Stomach (tissue), 9 donors: ENCODE measurements around the gene ITGA3. TPM values are rescaled to one million over a fixed set of nuclear protein-coding genes. Genes with fewer than 3 reads are reported as not detected.

ENCODE experiments used
- DNase-seq, 2 donors: peaks; one replicate each; pipeline versions ENCODE4 v3.0.0 to v3.0.0-alpha.2; 2013 to 2019
- H3K27ac ChIP-seq, 5 donors: fragments of 200-600 bp in 4 of 5; sonication (generic) in 4 of 5; one replicate each; pipeline ENCODE4 v1.5.1; 2013 to 2019; ENCODE audit warnings: mild to moderate bottlenecking in 1 of 5, moderate library complexity in 1 of 5
- H3K27me3 ChIP-seq, 3 donors: fragments of 200-600 bp; sonication (generic); one replicate each; pipeline ENCODE4 v1.5.1; 2017 to 2019; ENCODE audit warnings: mixed run types in 1 of 3
- H3K36me3 ChIP-seq, 4 donors: fragments of 200-600 bp; sonication (generic); 1 replicate in 3 of 4; 2 replicates in 1 of 4; pipeline ENCODE4 v1.5.1; 2016 to 2019
- H3K4me1 ChIP-seq, 4 donors: fragments of 200-600 bp; sonication (generic); one replicate each; pipeline ENCODE4 v1.5.1; 2016 to 2019
- H3K4me3 ChIP-seq, 4 donors: fragments of 200-600 bp; sonication (generic) in 3 of 4; one replicate each; pipeline ENCODE4 v1.5.1; 2016 to 2019; ENCODE audit warnings: mild to moderate bottlenecking in 1 of 4
- H3K9me3 ChIP-seq, 4 donors: fragments of 200-600 bp; sonication (generic); one replicate each; pipeline ENCODE4 v1.5.1; 2016 to 2019
- CTCF ChIP-seq, 7 experiments: fragments of 450-650 bp in 4 of 7; fragments of 200-600 bp in 3 of 7; sonication (generic) in 3 of 7; IDR thresholded peaks; one replicate each; pipeline ENCODE4 v1.5.1; 2016 to 2019; ENCODE audit warnings: antibody characterized with exemption in 7 of 7, control low read depth in 2 of 7, mild to moderate bottlenecking in 1 of 7
- EP300 ChIP-seq: sonication (generic); formaldehyde crosslinking; IDR thresholded peaks from one replicate; pipeline ENCODE4 v1.6.1; 2017; ENCODE audit warnings: antibody characterized with exemption
- POLR2A ChIP-seq, 4 donors: fragments of 450-650 bp; IDR thresholded peaks; one replicate each; pipeline ENCODE4 v1.6.1; 2016; ENCODE audit warnings: antibody characterized with exemption in 4 of 4, control low read depth in 2 of 4, mild to moderate bottlenecking in 1 of 4, moderate library complexity in 1 of 4
- POLR2AphosphoS5 ChIP-seq, 3 donors: sonication (generic); formaldehyde crosslinking; IDR thresholded peaks; one replicate each; pipeline ENCODE4 v1.6.1; 2016; ENCODE audit warnings: antibody characterized with exemption in 3 of 3
- WGBS, 5 donors: extraction: QIAGEN DNeasy Blood & Tissue Kit in 3 of 5; methylation state at CpG; one replicate each; pipeline versions ENCODE4 v1.1.5 to v1.1.7; 2013 to 2018; 5-methylcytosine and 5-hydroxymethylcytosine counted together
- intact Hi-C: fragments of 100-400 bp; cut with DNase I; formaldehyde crosslinking; loops from one replicate; pipeline ENCODE4 v1.15.1; 2023; ENCODE audit warnings: low total_unique reads
- polyA plus RNA-seq, 3 donors: library from polyadenylated mRNA; stranded (reverse); fragments of 200-250 nt; gene quantifications; one replicate each; pipeline ENCODE4 v1.2.3, GENCODE V29; 2013
- total RNA-seq, 5 donors: library from RNA; depleted of rRNA; stranded (reverse); fragments of >200 nt; gene quantifications; one replicate each; pipeline versions ENCODE4 v1.1.0 to v1.2.3, GENCODE V29; 2014 to 2016
- donor health status: healthy with polysubstance abuse.
- donor health status: Bipolar disorder and iron deficiency.
- donor health status: healthy.

The ITGA3 gene
- total and polyA plus RNA-seq, 8 donors, result 6.9 to 698 (median 73.9) TPM

- Histone ChIP-seq H3K36me3 (peaks cover 24 to 85% (median 68%) of the 10 kb centered on the region in 4 donors), H3K4me1 (peaks cover 31 to 71% (median 47%) of the 10 kb centered on the region in 4 donors)
- 52 to 73% (median 54%) methylated on average over 11 to 15 of the region's 15 CpGs for WGBS, 5 donors
Observed at GRCh38 chr17:50102164-50102991, 46.5 kb downstream of the ITGA3 start.

GRCh38 chr17:50103252-50103651 is 47.3 kb downstream of the ITGA3 start:
- no peaks in the 10 kb centered on the region for H3K27me3 ChIP-seq
- no peak for TF ChIP-seq POLR2A (IDR thresholded peaks at IDR 0.05)
- no peaks in the 10 kb centered on the region for H3K9me3 ChIP-seq
- peaks cover 23 to 85% (median 68%) of the 10 kb centered on the region in 4 donors for H3K36me3 ChIP-seq
- H3K4me1 ChIP-seq, result peaks cover 31 to 62% (median 46%) of the 10 kb centered on the region in 4 donors
- intact Hi-C loops, result no loop called here
- no peak for DNase-seq
- 73 to 100% (median 78%) methylated on average over 1 to 2 of the region's 2 CpGs for WGBS, 5 donors
- no peak overlapping the region for H3K4me3 ChIP-seq
- H3K27ac ChIP-seq, result peak overlapping the region in 3 of 5 donors; percentile 79 to 85 (median 82)

More at GRCh38 chr17:50102164-50102991, 46.5 kb downstream of the ITGA3 start:
- Histone ChIP-seq H3K27ac (peak overlapping the region; percentile 71 to 85 (median 80)), H3K4me3 (peak overlapping the region in 3 of 4 donors; percentile 2 to 14 (median 10)), H3K9me3 (no peaks in the 10 kb centered on the region), H3K27me3 (no peaks in the 10 kb centered on the region)
- TF ChIP-seq CTCF (IDR thresholded peaks at IDR 0.05) (no peak), POLR2A (IDR thresholded peaks at IDR 0.05) (no peak), POLR2AphosphoS5 (IDR thresholded peaks at IDR 0.05) (peak in 2 of 3 donors; percentile 41 to 61)
- intact Hi-C loops, result no loop called here
- peak; percentile 90 to 95 for DNase-seq

GRCh38 chr17:50103941-50104340 is 48.0 kb downstream of the ITGA3 start:
- Histone ChIP-seq H3K4me1 (peaks cover 31 to 55% (median 43%) of the 10 kb centered on the region in 4 donors), H3K27ac (peak overlapping the region in 1 of 5 donors; percentile 85), H3K4me3 (no peak overlapping the region), H3K36me3 (peaks cover 28 to 85% (median 68%) of the 10 kb centered on the region in 4 donors), H3K27me3 (no peaks in the 10 kb centered on the region), H3K9me3 (no peaks in the 10 kb centered on the region)
- intact Hi-C loops, result no loop called here
- WGBS, 5 donors, result 88 to 94% (median 90%) methylated on average over 5 of the region's 5 CpGs
- TF ChIP-seq POLR2AphosphoS5 (IDR thresholded peaks at IDR 0.05), result no peak
- no peak for DNase-seq

- H3K27me3 ChIP-seq, result no peaks in the 10 kb centered on the region
- peaks cover 29 to 86% (median 76%) of the 10 kb centered on the region in 4 donors for H3K36me3 ChIP-seq
- 92 to 97% (median 95%) methylated on average over 21 of the region's 21 CpGs for WGBS, 5 donors
- DNase-seq, result no peak
- no peak overlapping the region for H3K27ac ChIP-seq
- intact Hi-C loops, result loop anchor here (5.0 kb wide), 1 partner anchor 36 kb away; no protein-coding TSS in a partner anchor
- H3K9me3 ChIP-seq, result no peaks in the 10 kb centered on the region
- peaks cover 24 to 36% (median 28%) of the 10 kb centered on the region in 4 donors for H3K4me1 ChIP-seq
- TF ChIP-seq POLR2A (IDR thresholded peaks at IDR 0.05), result no peak
- TF ChIP-seq POLR2AphosphoS5 (IDR thresholded peaks at IDR 0.05), result no peak
- TF ChIP-seq CTCF (IDR thresholded peaks at IDR 0.05), result no peak
- TF ChIP-seq EP300, result no peak
- H3K4me3 ChIP-seq, result no peak overlapping the region
Observed at GRCh38 chr17:50105811-50106210, 49.9 kb downstream of the ITGA3 start.

- Histone ChIP-seq H3K27ac (no peak overlapping the region), H3K9me3 (no peaks in the 10 kb centered on the region), H3K4me1 (peaks cover 20 to 36% (median 25%) of the 10 kb centered on the region in 4 donors), H3K27me3 (no peaks in the 10 kb centered on the region), H3K36me3 (peaks cover 29 to 86% (median 81%) of the 10 kb centered on the region in 4 donors), H3K4me3 (no peak overlapping the region)
- 72 to 77% (median 75%) methylated on average over 13 of the region's 13 CpGs for WGBS, 5 donors
- no peak for TF ChIP-seq CTCF (IDR thresholded peaks at IDR 0.05)
- TF ChIP-seq EP300, result no peak
- no peak for TF ChIP-seq POLR2AphosphoS5 (IDR thresholded peaks at IDR 0.05)
- no peak for TF ChIP-seq POLR2A (IDR thresholded peaks at IDR 0.05)
- intact Hi-C loops, result loop anchor here (5.0 kb wide), 1 partner anchor 36 kb away; no protein-coding TSS in a partner anchor
- no peak for DNase-seq
Observed at GRCh38 chr17:50106393-50107131, 50.7 kb downstream of the ITGA3 start.
